AG04450 (cell line): ENCODE data around the gene TRMT2A. TPM values are rescaled to one million over a fixed set of nuclear protein-coding genes. Genes with fewer than 3 reads are reported as not detected.

Experiments used
- CTCF ChIA-PET: fragments of 300-600, 350-600 bp; formaldehyde crosslinking; extraction: SDS; loops from one replicate; lab custom pipeline; 2022; ENCODE audit warnings: antibody characterized with exemption, inconsistent platforms; lab: Charles Lee
- POLR2A ChIA-PET: fragments of 350-600 bp; formaldehyde crosslinking; extraction: SDS; loops from one replicate; lab custom pipeline; 2021; ENCODE audit warnings: antibody characterized with exemption, inconsistent platforms; lab: Yijun Ruan, JAX
- DNase-seq: peaks from one replicate; pipeline ENCODE4 v3.0.0-alpha.2; 2011; ENCODE audit warnings: low read depth, low spot score
- H3K27ac ChIP-seq: one replicate; pipeline ENCODE4 v1.5.1; 2012; ENCODE audit warnings: low read depth, low read length, control low read depth
- H3K27me3 ChIP-seq: one replicate; pipeline ENCODE4 v1.6.0; 2012; ENCODE audit warnings: low read length; ENCODE audit not compliant: control insufficient read depth, insufficient read depth
- H3K4me3 ChIP-seq: 2 replicates; pipeline ENCODE4 v1.5.1; 2011; ENCODE audit warnings: mild to moderate bottlenecking, low read depth, low read length, control low read depth
- H3K9me3 ChIP-seq: 2 replicates; pipeline ENCODE4 v1.5.1; 2012; ENCODE audit warnings: low read length; ENCODE audit not compliant: control insufficient read depth, insufficient read depth
- polyA plus RNA-seq: library from polyadenylated mRNA; depleted of rRNA; stranded (reverse); fragments of >200 nt; gene quantifications from 2 replicates; pipeline ENCODE4 v1.2.3, GENCODE V29; 2011
- TF ChIP-seq, protein P1 (sequence below): IDR thresholded peaks from 2 replicates; pipeline ENCODE4 v1.5.1; 2011; ENCODE audit warnings: low read depth, low read length, control low read depth, inconsistent platforms

TRMT2A gene
- polyA plus RNA-seq, 1 experiment = 15.6 TPM

GRCh38 chr22:20130731-20131596, 13.9 kb upstream of the TRMT2A start:
- Histone ChIP-seq H3K4me3 (peak overlapping the region; percentile 82), H3K27ac (peak overlapping the region; percentile 47), H3K9me3 (no peaks in the 10 kb centered on the region), H3K27me3 (no peaks in the 10 kb centered on the region)
- TF ChIP-seq, protein P1, sequence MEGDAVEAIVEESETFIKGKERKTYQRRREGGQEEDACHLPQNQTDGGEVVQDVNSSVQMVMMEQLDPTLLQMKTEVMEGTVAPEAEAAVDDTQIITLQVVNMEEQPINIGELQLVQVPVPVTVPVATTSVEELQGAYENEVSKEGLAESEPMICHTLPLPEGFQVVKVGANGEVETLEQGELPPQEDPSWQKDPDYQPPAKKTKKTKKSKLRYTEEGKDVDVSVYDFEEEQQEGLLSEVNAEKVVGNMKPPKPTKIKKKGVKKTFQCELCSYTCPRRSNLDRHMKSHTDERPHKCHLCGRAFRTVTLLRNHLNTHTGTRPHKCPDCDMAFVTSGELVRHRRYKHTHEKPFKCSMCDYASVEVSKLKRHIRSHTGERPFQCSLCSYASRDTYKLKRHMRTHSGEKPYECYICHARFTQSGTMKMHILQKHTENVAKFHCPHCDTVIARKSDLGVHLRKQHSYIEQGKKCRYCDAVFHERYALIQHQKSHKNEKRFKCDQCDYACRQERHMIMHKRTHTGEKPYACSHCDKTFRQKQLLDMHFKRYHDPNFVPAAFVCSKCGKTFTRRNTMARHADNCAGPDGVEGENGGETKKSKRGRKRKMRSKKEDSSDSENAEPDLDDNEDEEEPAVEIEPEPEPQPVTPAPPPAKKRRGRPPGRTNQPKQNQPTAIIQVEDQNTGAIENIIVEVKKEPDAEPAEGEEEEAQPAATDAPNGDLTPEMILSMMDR = no peak
- peak; percentile 15 for DNase-seq
- ChIA-PET CTCF (no interaction called here), POLR2A (interaction anchor here (3.2 kb wide), 1 partner anchor 14 kb away, joined by 12 read pairs; the partner anchor contains the start of gene TRMT2A)

DNA sequence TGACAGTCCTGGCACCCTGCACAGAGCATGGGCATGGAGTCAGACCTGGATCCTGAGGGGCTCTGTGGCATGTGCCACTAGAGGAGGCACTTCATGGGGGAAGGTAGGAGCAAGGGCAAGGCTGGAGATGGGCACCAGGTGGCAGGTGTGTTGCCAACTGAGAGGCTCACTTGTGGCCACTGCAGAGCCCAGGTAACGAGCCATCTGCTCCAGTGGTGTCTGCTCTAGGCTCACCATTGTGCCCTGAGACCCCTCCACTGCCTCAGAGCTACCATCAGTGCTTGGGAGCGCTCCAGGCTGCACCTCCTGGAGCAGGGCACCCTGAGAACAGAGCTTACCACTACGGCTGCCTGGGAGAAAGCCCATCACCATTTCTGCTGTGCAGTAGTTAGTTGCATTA, 13.3 kb upstream of the TRMT2A start:
- Histone ChIP-seq H3K4me3 (no peak overlapping the region), H3K27me3 (no peaks in the 10 kb centered on the region), H3K27ac (no peak overlapping the region), H3K9me3 (no peaks in the 10 kb centered on the region; the same call in 1 of the 2 replicates)
- CTCF ChIA-PET = no interaction called here
- POLR2A ChIA-PET = interaction anchor here (3.2 kb wide), 1 partner anchor 13 kb away, joined by 12 read pairs; the partner anchor contains the start of gene TRMT2A
- no peak for DNase-seq
- TF ChIP-seq, protein P1 = no peak

GRCh38 chr22:20129747-20130014, 12.7 kb upstream of the TRMT2A start:
- DNase-seq = no peak
- CTCF ChIA-PET = no interaction called here
- TF ChIP-seq, protein P1 = no peak

DNA sequence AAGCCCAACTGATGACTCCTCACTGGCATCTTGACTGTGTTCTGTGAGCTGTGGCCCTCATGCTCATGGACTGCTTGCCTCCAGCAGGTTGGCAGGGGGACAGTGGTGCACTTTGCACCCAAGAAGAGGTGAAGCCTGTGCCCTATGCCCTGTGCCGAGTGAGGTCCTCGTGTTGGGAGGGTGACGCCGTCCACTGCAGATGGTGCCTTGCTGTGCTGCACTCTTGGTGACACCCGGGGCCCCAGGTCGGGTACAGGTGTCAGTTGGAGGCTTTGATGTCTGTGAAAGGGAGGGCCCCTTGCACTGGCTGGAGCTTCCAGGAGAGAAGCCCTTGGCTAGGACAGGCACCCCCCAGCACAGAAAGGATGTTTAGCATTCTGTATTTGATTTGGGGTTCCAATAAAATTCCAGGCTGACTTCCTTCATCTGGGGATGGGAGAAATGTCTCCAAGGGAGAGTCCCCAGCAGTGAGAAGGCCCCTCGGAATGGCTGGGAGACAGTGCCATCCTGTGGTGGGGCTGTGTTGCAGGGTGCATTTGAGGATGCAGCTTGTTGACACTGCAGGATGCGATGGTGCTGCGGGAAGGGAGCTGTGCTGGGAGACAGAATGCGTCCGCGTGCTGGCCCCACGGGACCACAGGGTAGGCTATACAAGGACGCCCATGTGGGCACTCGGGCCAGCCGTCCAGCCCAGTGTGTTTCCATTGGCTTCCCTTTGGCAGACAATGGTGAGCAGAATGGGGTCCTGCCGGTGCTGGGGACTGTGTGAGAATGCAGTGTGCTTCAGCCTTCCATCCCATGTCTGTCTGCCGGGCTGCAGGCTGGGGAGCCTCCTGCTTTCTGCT, 12.1 kb upstream of the TRMT2A start:
- Histone ChIP-seq H3K4me3 (no peak overlapping the region), H3K27ac (no peak overlapping the region), H3K9me3 (no peaks in the 10 kb centered on the region; the same call in 1 of the 2 replicates), H3K27me3 (no peaks in the 10 kb centered on the region)
- CTCF ChIA-PET = no interaction called here
- DNase-seq = no peak
- POLR2A ChIA-PET = interaction anchor here (0.6 to 3.2 kb wide), 2 partner anchors 12 to 314 kb away, joined by 3 to 12 read pairs; partner anchors contain the start of gene TRMT2A
- TF ChIP-seq, protein P1 = peak; percentile 39

More at GRCh38 chr22:20129747-20130014, 12.7 kb upstream of the TRMT2A start:
- Histone ChIP-seq H3K9me3 (no peaks in the 10 kb centered on the region; the same call in 1 of the 2 replicates), H3K27me3 (no peaks in the 10 kb centered on the region), H3K27ac (no peak overlapping the region), H3K4me3 (no peak overlapping the region)
- POLR2A ChIA-PET = interaction anchor here (3.2 kb wide), 1 partner anchor 12 kb away, joined by 12 read pairs; the partner anchor contains the start of gene TRMT2A

DNA sequence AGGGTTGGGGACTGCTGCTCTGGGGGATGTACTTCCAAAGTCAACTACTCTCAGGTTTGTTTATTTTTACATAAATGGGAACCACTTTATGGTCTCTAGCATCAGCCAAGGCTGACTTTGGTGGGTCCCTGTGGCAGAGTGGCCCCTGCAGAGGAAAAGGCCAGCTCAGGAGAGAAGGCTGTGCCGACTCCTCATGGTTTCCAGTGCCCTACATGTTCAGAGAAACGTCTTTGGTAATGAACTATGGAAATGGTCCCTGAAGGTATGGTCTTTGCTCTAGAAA, 11.5 kb upstream of the TRMT2A start:
- Histone ChIP-seq H3K4me3 (no peak overlapping the region), H3K27ac (no peak overlapping the region), H3K9me3 (no peaks in the 10 kb centered on the region; the same call in 1 of the 2 replicates), H3K27me3 (no peaks in the 10 kb centered on the region)
- ChIA-PET CTCF (no interaction called here), POLR2A (interaction anchor here (3.2 kb wide), 1 partner anchor 11 kb away, joined by 12 read pairs; the partner anchor contains the start of gene TRMT2A)
- TF ChIP-seq, protein P1 = no peak
- no peak for DNase-seq
